Uterus (tissue), 2 donors: ENCODE measurements around the gene MUC5AC.

Experiments
- POLR2A ChIP-seq, 2 donors: fragments of 450-650 bp; IDR thresholded peaks; one replicate each; pipeline ENCODE4 v1.6.1; 2016; ENCODE audit warnings: antibody characterized with exemption in 2 of 2, mild to moderate bottlenecking in 1 of 2, moderate library complexity in 1 of 2
- TF ChIP-seq, protein P1 (sequence below), 4 experiments: fragments of 200-600 bp in 2 of 4; fragments of 450-650 bp in 2 of 4; sonication (generic) in 2 of 4; IDR thresholded peaks; one replicate each; pipeline ENCODE4 v1.5.1; 2016 to 2019; ENCODE audit warnings: antibody characterized with exemption in 4 of 4, mild to moderate bottlenecking in 2 of 4, moderate library complexity in 1 of 4

DNA sequence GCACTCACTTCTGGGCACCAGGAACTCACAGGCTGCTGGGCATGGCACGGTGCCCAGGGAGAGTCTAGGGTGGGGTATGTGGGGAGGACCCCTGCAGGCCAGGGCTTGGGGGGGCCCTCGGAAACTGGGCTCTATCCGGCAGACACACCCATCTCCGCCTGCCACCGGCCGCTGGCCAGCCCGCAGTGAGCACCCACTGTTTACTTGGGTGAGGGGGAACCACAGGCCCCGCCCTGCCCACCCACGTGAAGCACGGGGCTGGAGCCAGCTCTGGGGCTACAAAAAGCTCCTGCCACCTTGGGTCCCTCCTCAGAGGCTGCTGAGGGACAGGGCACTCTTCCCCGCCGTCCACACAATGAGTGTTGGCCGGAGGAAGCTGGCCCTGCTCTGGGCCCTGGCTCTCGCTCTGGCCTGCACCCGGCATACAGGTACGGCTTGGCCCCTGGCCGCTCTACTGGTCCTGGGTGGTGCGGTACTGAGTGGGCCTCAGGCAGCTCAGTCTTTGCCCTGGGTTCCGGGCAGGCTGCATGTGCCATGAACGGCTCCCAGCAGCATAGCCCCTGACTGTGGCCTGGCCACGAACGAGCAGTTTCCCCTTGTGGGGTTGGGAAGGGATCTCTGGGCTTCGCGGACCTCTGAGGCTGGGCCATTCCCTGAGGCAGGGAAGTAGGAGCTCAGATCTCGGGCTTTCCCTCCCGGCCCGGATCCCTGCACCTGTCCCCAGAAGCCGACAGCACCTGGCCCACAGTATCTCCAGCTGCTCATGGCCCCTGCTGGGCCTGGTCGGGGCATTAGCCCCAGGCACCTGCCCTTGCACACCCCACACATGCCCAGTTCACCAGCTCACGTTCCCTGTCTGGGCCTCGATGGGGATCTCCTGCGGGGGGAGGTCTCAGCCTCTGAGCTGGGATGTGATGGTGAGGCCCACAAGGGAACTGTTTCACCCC is at the start of gene MUC5AC:
- TF ChIP-seq, protein P1, sequence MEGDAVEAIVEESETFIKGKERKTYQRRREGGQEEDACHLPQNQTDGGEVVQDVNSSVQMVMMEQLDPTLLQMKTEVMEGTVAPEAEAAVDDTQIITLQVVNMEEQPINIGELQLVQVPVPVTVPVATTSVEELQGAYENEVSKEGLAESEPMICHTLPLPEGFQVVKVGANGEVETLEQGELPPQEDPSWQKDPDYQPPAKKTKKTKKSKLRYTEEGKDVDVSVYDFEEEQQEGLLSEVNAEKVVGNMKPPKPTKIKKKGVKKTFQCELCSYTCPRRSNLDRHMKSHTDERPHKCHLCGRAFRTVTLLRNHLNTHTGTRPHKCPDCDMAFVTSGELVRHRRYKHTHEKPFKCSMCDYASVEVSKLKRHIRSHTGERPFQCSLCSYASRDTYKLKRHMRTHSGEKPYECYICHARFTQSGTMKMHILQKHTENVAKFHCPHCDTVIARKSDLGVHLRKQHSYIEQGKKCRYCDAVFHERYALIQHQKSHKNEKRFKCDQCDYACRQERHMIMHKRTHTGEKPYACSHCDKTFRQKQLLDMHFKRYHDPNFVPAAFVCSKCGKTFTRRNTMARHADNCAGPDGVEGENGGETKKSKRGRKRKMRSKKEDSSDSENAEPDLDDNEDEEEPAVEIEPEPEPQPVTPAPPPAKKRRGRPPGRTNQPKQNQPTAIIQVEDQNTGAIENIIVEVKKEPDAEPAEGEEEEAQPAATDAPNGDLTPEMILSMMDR (IDR thresholded peaks at IDR 0.05), result no peak
- no peak for TF ChIP-seq POLR2A (IDR thresholded peaks at IDR 0.05)
